H7 (cell line): ENCODE measurements around the gene OFD1. TPM values are rescaled to one million over a fixed set of nuclear protein-coding genes. Genes with fewer than 3 reads are reported as not detected.

Experiments used
- DNase-seq: peaks from one replicate; pipeline ENCODE4 v3.0.0; 2012
- H3K27me3 ChIP-seq: 2 replicates; pipeline ENCODE4 v1.6.0; 2011; ENCODE audit warnings: mild to moderate bottlenecking, low read length; ENCODE audit not compliant: control insufficient read depth, insufficient read depth
- H3K36me3 ChIP-seq: replicated peaks from 2 replicates; pipeline ENCODE4 v1.5.1; 2011; ENCODE audit warnings: low read length; ENCODE audit not compliant: control insufficient read depth, insufficient read depth
- H3K4me3 ChIP-seq: 2 replicates; pipeline ENCODE4 v1.5.1; 2011; ENCODE audit warnings: low read depth, mild to moderate bottlenecking, control low read depth, low read length, moderate library complexity; ENCODE audit not compliant: insufficient read depth
- total RNA-seq: library from RNA; depleted of rRNA; stranded (reverse); fragments of >200 nt; shearing (Covaris generic); gene quantifications from 2 replicates; pipeline ENCODE4 v1.2.3, GENCODE V29; 2014

The OFD1 gene
- total RNA-seq, 1 experiment from 2014 or later, result 13.9 TPM

- Histone ChIP-seq H3K4me3 (no peak overlapping the region), H3K36me3 (peaks cover 22% of the 10 kb centered on the region), H3K27me3 (no peaks in the 10 kb centered on the region)
- no peak for DNase-seq
These were observed 41.8 kb downstream of the OFD1 start for GRCh38 chrX:13776387-13776786.

GRCh38 chrX:13778916-13779315, 44.4 kb downstream of the OFD1 start:
- no peak overlapping the region for H3K4me3 ChIP-seq
- no peaks in the 10 kb centered on the region for H3K27me3 ChIP-seq
- peak; percentile 54 for DNase-seq
- H3K36me3 ChIP-seq, result peaks cover 24% of the 10 kb centered on the region

GRCh38 chrX:13780868-13781427, 46.4 kb downstream of the OFD1 start:
- no peak for DNase-seq
- Histone ChIP-seq H3K36me3 (peaks cover 23% of the 10 kb centered on the region), H3K4me3 (no peak overlapping the region), H3K27me3 (no peaks in the 10 kb centered on the region)

GRCh38 chrX:13786048-13786447, 51.5 kb downstream of the OFD1 start:
- no peaks in the 10 kb centered on the region for H3K27me3 ChIP-seq

GRCh38 chrX:13790206-13791131, 55.9 kb downstream of the OFD1 start:
- Histone ChIP-seq H3K4me3 (no peak overlapping the region), H3K27me3 (no peaks in the 10 kb centered on the region), H3K36me3 (0 out of 2 replicates have a peak, but pooled peaks cover under 1% of the 10 kb centered on the region)
- no peak for DNase-seq

More at GRCh38 chrX:13786048-13786447, 51.5 kb downstream of the OFD1 start:
- Histone ChIP-seq H3K4me3 (no peak overlapping the region), H3K36me3 (peaks cover 14% of the 10 kb centered on the region)
- no peak for DNase-seq

- Histone ChIP-seq H3K36me3 (no peaks in the 10 kb centered on the region), H3K4me3 (no peak overlapping the region), H3K27me3 (no peaks in the 10 kb centered on the region)
- no peak for DNase-seq
These were observed 56.6 kb downstream of the OFD1 start for GRCh38 chrX:13791145-13791544.

- DNase-seq, result no peak
- Histone ChIP-seq H3K27me3 (no peaks in the 10 kb centered on the region), H3K4me3 (no peak overlapping the region), H3K36me3 (no peaks in the 10 kb centered on the region)
These were observed 57.0 kb downstream of the OFD1 start for GRCh38 chrX:13791559-13791958.

- no peaks in the 10 kb centered on the region for H3K27me3 ChIP-seq
- no peaks in the 10 kb centered on the region for H3K36me3 ChIP-seq
- no peak overlapping the region for H3K4me3 ChIP-seq
- DNase-seq, result no peak
These were observed 59.3 kb downstream of the OFD1 start for GRCh38 chrX:13793897-13794296.

GRCh38 chrX:13794417-13794816, 59.9 kb downstream of the OFD1 start:
- Histone ChIP-seq H3K27me3 (no peaks in the 10 kb centered on the region), H3K4me3 (no peak overlapping the region), H3K36me3 (no peaks in the 10 kb centered on the region)
- DNase-seq, result no peak

- Histone ChIP-seq H3K27me3 (no peaks in the 10 kb centered on the region), H3K36me3 (no peaks in the 10 kb centered on the region), H3K4me3 (no peak overlapping the region)
- DNase-seq, result no peak
These were observed 63.0 kb downstream of the OFD1 start for GRCh38 chrX:13797512-13797911.

- Histone ChIP-seq H3K4me3 (no peak overlapping the region), H3K36me3 (no peaks in the 10 kb centered on the region), H3K27me3 (no peaks in the 10 kb centered on the region)
- no peak for DNase-seq
These were observed 63.6 kb downstream of the OFD1 start for GRCh38 chrX:13798184-13798583.

GRCh38 chrX:13803116-13803515, 68.6 kb downstream of the OFD1 start:
- no peaks in the 10 kb centered on the region for H3K27me3 ChIP-seq
- no peaks in the 10 kb centered on the region for H3K36me3 ChIP-seq
- DNase-seq, result peak; percentile 70
- H3K4me3 ChIP-seq, result no peak overlapping the region

- Histone ChIP-seq H3K4me3 (no peak overlapping the region), H3K27me3 (no peaks in the 10 kb centered on the region), H3K36me3 (no peaks in the 10 kb centered on the region)
- DNase-seq, result no peak
These were observed 70.7 kb downstream of the OFD1 start for GRCh38 chrX:13805241-13805640.

GRCh38 chrX:13808293-13808692, 73.7 kb downstream of the OFD1 start:
- no peaks in the 10 kb centered on the region for H3K36me3 ChIP-seq
- no peak overlapping the region for H3K4me3 ChIP-seq
- no peaks in the 10 kb centered on the region for H3K27me3 ChIP-seq
- no peak for DNase-seq

- no peak for DNase-seq
- Histone ChIP-seq H3K27me3 (no peaks in the 10 kb centered on the region), H3K4me3 (no peak overlapping the region), H3K36me3 (no peaks in the 10 kb centered on the region)
These were observed 74.3 kb downstream of the OFD1 start for GRCh38 chrX:13808865-13809264.
